HepG2 (cell line): ENCODE measurements around the gene BCAR3. TPM values are rescaled to one million over a fixed set of nuclear protein-coding genes. Genes with fewer than 3 reads are reported as not detected.
A peak's percentile ranks its signal among the peaks of the same experiment; 100 is the strongest.

Source experiments
- ATAC-seq: fragments of 200-7000 bp; cut with Tn5 transposase; 3 replicates; pipeline ENCODE4 v1.9.1; 2020; ENCODE audit warnings: mild to moderate bottlenecking, moderate library complexity
- BruUV-seq: library from RNA; stranded (reverse); fragments of 400-500 nt; replicated peaks from 2 replicates; lab custom pipeline; 2021; lab: Mats Ljungman, UMichigan
- CTCF ChIA-PET: fragments of 300-600 bp; formaldehyde crosslinking; extraction: SDS; loops from one replicate; lab custom pipeline; 2021; ENCODE audit warnings: low total read pairs, inconsistent platforms, low intra/inter-chr PET ratio; lab: Yijun Ruan, JAX
- POLR2A ChIA-PET: fragments of 350-600 bp; sonication (Branson Sonifier 250); formaldehyde crosslinking; loops from one replicate; lab custom pipeline; 2020; ENCODE audit warnings: antibody characterized with exemption, inconsistent platforms; lab: Yijun Ruan, JAX
- DNase-seq: peaks from one replicate; pipeline ENCODE4 v3.0.0-alpha.2; 2015; ENCODE audit warnings: low spot score
- FAIRE-seq: peaks from 3 replicates; lab custom pipeline; 2011; peaks lifted over from hg19 to GRCh38; lab: Jason Lieb, UNC
- H2AFZ ChIP-seq: one replicate; pipeline ENCODE4 v1.6.1; 2011; ENCODE audit warnings: low read length, inconsistent platforms
- H3K27ac ChIP-seq: fragments of 300-600 bp; 3 replicates; pipeline ENCODE4 v1.8.0; 2011; ENCODE audit warnings: mixed run types, mild to moderate bottlenecking, mixed read lengths, low read length, inconsistent platforms; ENCODE audit not compliant: insufficient read depth; ENCODE audit errors: extremely low read length
- H3K27me3 ChIP-seq, 2 experiments: fragments of 200-600 bp in 1 of 2; 2 replicates in 1 of 2; 3 replicates in 1 of 2; pipeline versions ENCODE4 v1.6.0 to v1.8.0; 2011; ENCODE audit warnings: low read length in 2 of 2, mild to moderate bottlenecking in 2 of 2, moderate library complexity in 2 of 2, inconsistent platforms in 1 of 2; ENCODE audit not compliant: insufficient read depth in 2 of 2, control insufficient read depth in 1 of 2
- H3K36me3 ChIP-seq, 2 experiments: fragments of 200-600 bp in 1 of 2; replicated peaks in 1 of 2; 2 replicates in 1 of 2; 3 replicates in 1 of 2; pipeline versions ENCODE4 v1.5.1 to v1.8.0; 2011; ENCODE audit warnings: low read length in 2 of 2, inconsistent platforms in 1 of 2; ENCODE audit not compliant: insufficient read depth in 2 of 2, control insufficient read depth in 1 of 2
- H3K4me1 ChIP-seq: 2 replicates; pipeline ENCODE4 v1.5.1; 2012; ENCODE audit warnings: low read length, inconsistent platforms; ENCODE audit not compliant: insufficient read depth
- H3K4me2 ChIP-seq: 2 replicates; pipeline ENCODE4 v1.6.0; 2011; ENCODE audit warnings: low read depth, low read length, inconsistent platforms
- H3K4me3 ChIP-seq, 3 experiments: fragments of 200-600 bp in 1 of 3; sonication (generic), shearing (Covaris generic) in 1 of 3; replicated peaks in 1 of 3; 2 replicates each; pipeline ENCODE4 v1.5.1; 2011 to 2016; ENCODE audit warnings: low read length in 3 of 3, inconsistent platforms in 2 of 3, low read depth in 2 of 3, mild to moderate bottlenecking in 2 of 3, control low read depth in 1 of 3, mixed read lengths in 1 of 3; ENCODE audit not compliant: insufficient read depth in 1 of 3
- H3K79me2 ChIP-seq: one replicate; pipeline ENCODE4 v1.6.1; 2011; ENCODE audit warnings: low read length, inconsistent platforms; ENCODE audit not compliant: insufficient read depth
- H3K9ac ChIP-seq: 2 replicates; pipeline ENCODE4 v1.6.0; 2011; ENCODE audit warnings: mild to moderate bottlenecking, low read depth, low read length, inconsistent platforms; ENCODE audit not compliant: insufficient read depth
- H3K9me3 ChIP-seq: 2 replicates; pipeline ENCODE4 v1.5.1; 2012; ENCODE audit warnings: mild to moderate bottlenecking, low read length
- H4K20me1 ChIP-seq: 2 replicates; pipeline ENCODE4 v1.6.0; 2011; ENCODE audit warnings: inconsistent platforms, mild to moderate bottlenecking, low read length, moderate library complexity; ENCODE audit not compliant: insufficient read depth
- MATR3 ChIP-seq: sonication (generic); formaldehyde crosslinking; IDR thresholded peaks from 2 replicates; pipeline ENCODE4 v1.4.0; 2020; ENCODE audit warnings: missing genetic modification reagents
- SALL1 ChIP-seq: sonication (generic); formaldehyde crosslinking; IDR thresholded peaks from 2 replicates; pipeline ENCODE4 v1.8.0; 2022; ENCODE audit warnings: mild to moderate bottlenecking, missing genetic modification reagents
- SMARCC2 ChIP-seq: fragments of 450-650 bp; IDR thresholded peaks from 2 replicates; pipeline ENCODE4 v1.6.1; 2017; ENCODE audit warnings: antibody characterized with exemption, mild to moderate bottlenecking
- TBX3 ChIP-seq: fragments of 450-650 bp; IDR thresholded peaks from 2 replicates; pipeline ENCODE4 v1.6.1; 2017; ENCODE audit warnings: antibody characterized with exemption, mild to moderate bottlenecking, inconsistent platforms, borderline replicate concordance
- WGBS: methylation state at CpG from one replicate; pipeline ENCODE4 v1.1.6; 2017; ENCODE audit warnings: low lambda C conversion rate; 5-methylcytosine and 5-hydroxymethylcytosine counted together
- in situ Hi-C: cut with HindIII; loops from 2 replicates; pipeline ENCODE4 v1.10.0; 2017; ENCODE audit warnings: low pct_unique_long_range_greater_than_20kb; ENCODE audit not compliant: extremely low pct_ligation_motif_present
- intact Hi-C: fragments of 100-400 bp; cut with micrococcal nuclease; formaldehyde crosslinking; loops from one replicate; pipeline ENCODE4 v1.10.0; 2022; ENCODE audit not compliant: unreplicated experiment
- polyA plus RNA-seq, 8 experiments: library from polyadenylated mRNA; depleted of rRNA in 3 of 8; stranded (reverse) in 7 of 8; unstranded in 1 of 8; fragments of >200 nt; fragmentation: Illumina TruSeq in 4 of 8; extraction: Trizol in 4 of 8; gene quantifications; 2 replicates each; pipeline versions ENCODE4 v1.2.1 to v1.2.3, GENCODE V29; 2011 to 2016; ENCODE audit warnings: low read depth in 4 of 8, missing spikeins in 1 of 8, mixed read lengths in 1 of 8; ENCODE audit not compliant: insufficient read depth in 1 of 8
- total RNA-seq, 5 experiments: library from RNA; depleted of rRNA; stranded (reverse); fragments of >200 nt; fragmentation: Illumina TruSeq; extraction: Trizol; gene quantifications; 2 replicates each; pipeline ENCODE4 v1.2.3, GENCODE V29; 2016; ENCODE audit warnings: low read depth in 1 of 5
- TF ChIP-seq, protein P1 (sequence below): sonication (generic); formaldehyde crosslinking; IDR thresholded peaks from 2 replicates; pipeline ENCODE4 v1.4.0; 2020; ENCODE audit warnings: missing genetic modification reagents
- TF ChIP-seq, protein P2 (sequence below): IDR thresholded peaks from 2 replicates; pipeline ENCODE4 v1.6.1; 2018; ENCODE audit warnings: missing genetic modification reagents, mild to moderate bottlenecking, missing compliant biosample characterization
- TF ChIP-seq, protein P3 (sequence below): sonication (generic); formaldehyde crosslinking; IDR thresholded peaks from 2 replicates; pipeline ENCODE4 v1.5.1; 2020; ENCODE audit warnings: mild to moderate bottlenecking, missing genetic modification reagents, borderline replicate concordance

Gene BCAR3
- total and polyA plus RNA-seq, 2 of the 13 experiments (the other 11 are each of a cell fraction or from before 2014, with no cell fraction given): 3.6 to 4.8 TPM

DNA sequence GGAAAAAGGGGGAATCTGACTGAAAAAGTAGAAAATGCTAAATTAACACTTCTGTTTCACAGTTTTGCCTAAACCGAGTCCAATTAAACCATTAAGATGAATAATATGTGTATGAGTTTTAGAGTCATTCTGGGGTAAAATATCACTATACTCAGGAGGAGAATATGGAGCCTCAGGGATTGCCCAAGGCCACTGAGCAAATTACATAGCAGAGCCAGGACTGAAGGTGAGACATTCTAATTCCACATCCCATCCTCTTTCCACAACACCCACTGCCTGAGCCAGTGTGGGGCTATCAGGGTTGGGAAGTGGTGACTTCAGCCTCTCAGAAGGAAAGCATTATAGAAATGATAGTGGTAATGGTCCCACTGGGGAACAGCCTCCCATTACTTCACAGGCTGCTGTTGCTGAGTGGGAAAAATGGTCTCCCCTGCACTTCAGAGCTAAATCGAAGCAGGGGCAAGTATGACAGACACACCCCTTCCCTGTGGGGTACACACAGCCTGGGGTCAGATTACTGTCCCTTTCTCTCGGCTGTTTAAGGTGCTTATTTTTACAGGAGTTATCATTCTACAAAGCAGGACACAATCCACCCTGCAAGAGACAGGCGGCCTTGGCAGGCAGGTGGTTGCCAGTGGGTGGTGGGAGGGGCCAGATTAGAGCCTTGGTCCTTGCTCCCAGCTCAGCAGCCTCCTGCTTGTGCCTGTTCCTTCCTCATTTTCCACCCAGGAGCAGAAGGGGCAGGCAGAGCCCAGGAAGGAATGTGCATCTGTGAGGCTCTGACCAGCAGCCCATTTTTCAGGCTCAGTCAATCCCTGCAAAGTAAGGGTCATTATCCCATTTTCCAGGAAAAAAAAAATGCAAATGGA, 9.5 kb upstream of the BCAR3 start:
- WGBS: 22% methylated on average over 4 of the region's 4 CpGs
- H3K9me3 ChIP-seq: no peaks in the 10 kb centered on the region
- H3K27me3 ChIP-seq: peaks cover 2 to 3% of the 10 kb centered on the region in 2 experiments; a peak in 2 of 5 replicates
- intact Hi-C loops: no loop called here
- in situ Hi-C loops: no loop called here
- no TSS peak for BruUV-seq
- no peak overlapping the region for H2AFZ ChIP-seq
- H4K20me1 ChIP-seq: no peaks in the 10 kb centered on the region
- H3K9ac ChIP-seq: no peak overlapping the region
- POLR2A ChIA-PET: interaction anchor here (0.8 kb wide), 1 partner anchor 18 kb away, joined by 3 read pairs; no protein-coding TSS in a partner anchor
- H3K27ac ChIP-seq: no peak overlapping the region
- H3K4me2 ChIP-seq: peak overlapping the region; percentile 37
- peaks cover 53% of the 10 kb centered on the region for H3K4me1 ChIP-seq
- H3K36me3 ChIP-seq: no peaks in the 10 kb centered on the region
- no peak overlapping the region; a peak in 1 of 6 replicates for H3K4me3 ChIP-seq
- DNase-seq (no peak), ATAC-seq (peak; percentile 56), FAIRE-seq (no peak)
- H3K79me2 ChIP-seq: no peaks in the 10 kb centered on the region
- CTCF ChIA-PET: no interaction called here
- TF ChIP-seq TBX3 (no peak), SALL1 (CRISPR knock-in tag) (peak; percentile 30; the same call in 1 of the 2 replicates), MATR3 (CRISPR knock-in tag) (no peak)
- TF ChIP-seq, all 625 proteins: peak for 1

DNA sequence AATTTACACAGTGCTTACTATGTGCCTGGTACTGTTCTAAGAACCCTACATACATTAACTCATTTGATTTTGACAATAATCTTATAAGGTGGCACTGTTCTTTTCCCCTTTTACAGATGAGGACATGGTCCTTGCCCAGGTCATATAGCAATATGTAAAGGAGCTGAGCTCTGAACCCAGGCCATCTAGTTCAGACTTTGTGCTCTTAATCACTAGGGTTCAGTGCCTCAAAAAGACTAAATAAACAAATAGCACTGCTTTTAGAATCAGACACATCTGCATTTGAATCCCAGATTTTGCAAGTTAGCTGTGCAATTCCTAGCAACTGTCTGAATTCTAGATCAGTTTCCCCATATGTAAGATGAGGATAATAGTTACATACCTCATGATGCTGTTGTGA, 8.7 kb upstream of the BCAR3 start:
- Histone ChIP-seq H3K9me3 (no peaks in the 10 kb centered on the region), H3K4me3 (no peak overlapping the region), H2AFZ (no peak overlapping the region), H3K79me2 (no peaks in the 10 kb centered on the region), H3K27ac (no peak overlapping the region), H4K20me1 (no peaks in the 10 kb centered on the region), H3K4me1 (peaks cover 56% of the 10 kb centered on the region), H3K36me3 (no peaks in the 10 kb centered on the region), H3K27me3 (peaks cover 2 to 3% of the 10 kb centered on the region in 2 experiments; a peak in 2 of 5 replicates), H3K9ac (no peak overlapping the region), H3K4me2 (peak overlapping the region; percentile 27; the same call in 1 of the 2 replicates)
- intact Hi-C loops: no loop called here
- in situ Hi-C loops: no loop called here
- DNase-seq (no peak), ATAC-seq (peak; percentile 71), FAIRE-seq (peak; percentile 46)
- no TSS peak for BruUV-seq
- ChIA-PET CTCF (no interaction called here), POLR2A (no interaction called here)
- TF ChIP-seq, protein P1, sequence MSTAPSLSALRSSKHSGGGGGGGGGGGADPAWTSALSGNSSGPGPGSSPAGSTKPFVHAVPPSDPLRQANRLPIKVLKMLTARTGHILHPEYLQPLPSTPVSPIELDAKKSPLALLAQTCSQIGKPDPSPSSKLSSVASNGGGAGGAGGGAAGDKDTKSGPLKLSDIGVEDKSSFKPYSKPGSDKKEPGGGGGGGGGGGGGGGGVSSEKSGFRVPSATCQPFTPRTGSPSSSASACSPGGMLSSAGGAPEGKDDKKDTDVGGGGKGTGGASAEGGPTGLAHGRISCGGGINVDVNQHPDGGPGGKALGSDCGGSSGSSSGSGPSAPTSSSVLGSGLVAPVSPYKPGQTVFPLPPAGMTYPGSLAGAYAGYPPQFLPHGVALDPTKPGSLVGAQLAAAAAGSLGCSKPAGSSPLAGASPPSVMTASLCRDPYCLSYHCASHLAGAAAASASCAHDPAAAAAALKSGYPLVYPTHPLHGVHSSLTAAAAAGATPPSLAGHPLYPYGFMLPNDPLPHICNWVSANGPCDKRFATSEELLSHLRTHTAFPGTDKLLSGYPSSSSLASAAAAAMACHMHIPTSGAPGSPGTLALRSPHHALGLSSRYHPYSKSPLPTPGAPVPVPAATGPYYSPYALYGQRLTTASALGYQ (CRISPR knock-in tag): no peak
- TF ChIP-seq SMARCC2: no peak
- TF ChIP-seq, protein P2, sequence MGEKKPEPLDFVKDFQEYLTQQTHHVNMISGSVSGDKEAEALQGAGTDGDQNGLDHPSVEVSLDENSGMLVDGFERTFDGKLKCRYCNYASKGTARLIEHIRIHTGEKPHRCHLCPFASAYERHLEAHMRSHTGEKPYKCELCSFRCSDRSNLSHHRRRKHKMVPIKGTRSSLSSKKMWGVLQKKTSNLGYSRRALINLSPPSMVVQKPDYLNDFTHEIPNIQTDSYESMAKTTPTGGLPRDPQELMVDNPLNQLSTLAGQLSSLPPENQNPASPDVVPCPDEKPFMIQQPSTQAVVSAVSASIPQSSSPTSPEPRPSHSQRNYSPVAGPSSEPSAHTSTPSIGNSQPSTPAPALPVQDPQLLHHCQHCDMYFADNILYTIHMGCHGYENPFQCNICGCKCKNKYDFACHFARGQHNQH: no peak
- TF ChIP-seq, protein P3, sequence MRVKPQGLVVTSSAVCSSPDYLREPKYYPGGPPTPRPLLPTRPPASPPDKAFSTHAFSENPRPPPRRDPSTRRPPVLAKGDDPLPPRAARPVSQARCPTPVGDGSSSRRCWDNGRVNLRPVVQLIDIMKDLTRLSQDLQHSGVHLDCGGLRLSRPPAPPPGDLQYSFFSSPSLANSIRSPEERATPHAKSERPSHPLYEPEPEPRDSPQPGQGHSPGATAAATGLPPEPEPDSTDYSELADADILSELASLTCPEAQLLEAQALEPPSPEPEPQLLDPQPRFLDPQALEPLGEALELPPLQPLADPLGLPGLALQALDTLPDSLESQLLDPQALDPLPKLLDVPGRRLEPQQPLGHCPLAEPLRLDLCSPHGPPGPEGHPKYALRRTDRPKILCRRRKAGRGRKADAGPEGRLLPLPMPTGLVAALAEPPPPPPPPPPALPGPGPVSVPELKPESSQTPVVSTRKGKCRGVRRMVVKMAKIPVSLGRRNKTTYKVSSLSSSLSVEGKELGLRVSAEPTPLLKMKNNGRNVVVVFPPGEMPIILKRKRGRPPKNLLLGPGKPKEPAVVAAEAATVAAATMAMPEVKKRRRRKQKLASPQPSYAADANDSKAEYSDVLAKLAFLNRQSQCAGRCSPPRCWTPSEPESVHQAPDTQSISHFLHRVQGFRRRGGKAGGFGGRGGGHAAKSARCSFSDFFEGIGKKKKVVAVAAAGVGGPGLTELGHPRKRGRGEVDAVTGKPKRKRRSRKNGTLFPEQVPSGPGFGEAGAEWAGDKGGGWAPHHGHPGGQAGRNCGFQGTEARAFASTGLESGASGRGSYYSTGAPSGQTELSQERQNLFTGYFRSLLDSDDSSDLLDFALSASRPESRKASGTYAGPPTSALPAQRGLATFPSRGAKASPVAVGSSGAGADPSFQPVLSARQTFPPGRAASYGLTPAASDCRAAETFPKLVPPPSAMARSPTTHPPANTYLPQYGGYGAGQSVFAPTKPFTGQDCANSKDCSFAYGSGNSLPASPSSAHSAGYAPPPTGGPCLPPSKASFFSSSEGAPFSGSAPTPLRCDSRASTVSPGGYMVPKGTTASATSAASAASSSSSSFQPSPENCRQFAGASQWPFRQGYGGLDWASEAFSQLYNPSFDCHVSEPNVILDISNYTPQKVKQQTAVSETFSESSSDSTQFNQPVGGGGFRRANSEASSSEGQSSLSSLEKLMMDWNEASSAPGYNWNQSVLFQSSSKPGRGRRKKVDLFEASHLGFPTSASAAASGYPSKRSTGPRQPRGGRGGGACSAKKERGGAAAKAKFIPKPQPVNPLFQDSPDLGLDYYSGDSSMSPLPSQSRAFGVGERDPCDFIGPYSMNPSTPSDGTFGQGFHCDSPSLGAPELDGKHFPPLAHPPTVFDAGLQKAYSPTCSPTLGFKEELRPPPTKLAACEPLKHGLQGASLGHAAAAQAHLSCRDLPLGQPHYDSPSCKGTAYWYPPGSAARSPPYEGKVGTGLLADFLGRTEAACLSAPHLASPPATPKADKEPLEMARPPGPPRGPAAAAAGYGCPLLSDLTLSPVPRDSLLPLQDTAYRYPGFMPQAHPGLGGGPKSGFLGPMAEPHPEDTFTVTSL: peak; percentile 36; the same call in 1 of the 2 replicates
